K562 (cell line): ENCODE measurements around the gene C19orf85. TPM values are rescaled to one million over a fixed set of nuclear protein-coding genes. Genes with fewer than 3 reads are reported as not detected.

Experiments
- ARNT ChIP-seq, 2 experiments: fragments of 450-650 bp; IDR thresholded peaks; 2 replicates each; pipeline ENCODE4 v1.6.1; 2016; ENCODE audit warnings: mild to moderate bottlenecking in 1 of 2
- CBX2 ChIP-seq: fragments of 200-600 bp; sonication (generic); IDR thresholded peaks from one replicate; pipeline ENCODE4 v1.6.1; 2012; ENCODE audit warnings: mild to moderate bottlenecking, low read length, inconsistent platforms; ENCODE audit not compliant: insufficient read depth, poor library complexity, severe bottlenecking
- CCNT2 ChIP-seq: IDR thresholded peaks from 2 replicates; pipeline ENCODE4 v1.6.1; 2011; ENCODE audit warnings: borderline replicate concordance, low read depth, mild to moderate bottlenecking, moderate library complexity, mixed read lengths, low read length; ENCODE audit not compliant: insufficient read length; ENCODE audit errors: extremely low read depth
- CREM ChIP-seq: IDR thresholded peaks from 2 replicates; pipeline ENCODE4 v1.6.1; 2014; ENCODE audit warnings: antibody characterized with exemption, low read depth
- EP300 ChIP-seq: IDR thresholded peaks from 2 replicates; pipeline ENCODE4 v1.6.1; 2012; ENCODE audit warnings: low read length, improper control_type of control experiment
- ETV5 ChIP-seq: sonication (generic); formaldehyde crosslinking; IDR thresholded peaks from 2 replicates; pipeline ENCODE4 v1.4.0; 2020; ENCODE audit warnings: low read depth, mild to moderate bottlenecking, missing genetic modification reagents
- HDGF ChIP-seq: fragments of 450-650 bp; IDR thresholded peaks from 2 replicates; pipeline ENCODE4 v1.6.1; 2016
- LEF1 ChIP-seq: fragments of 450-650 bp; IDR thresholded peaks from 2 replicates; pipeline ENCODE4 v1.6.1; 2016; ENCODE audit warnings: mild to moderate bottlenecking
- PHB ChIP-seq: fragments of 250-450 bp; sonication (Bioruptor Pico); IDR thresholded peaks from 2 replicates; pipeline ENCODE4 v1.5.0; 2021
- SIN3A ChIP-seq, 2 experiments: fragments of 150-350 bp in 1 of 2; IDR thresholded peaks; 2 replicates each; pipeline ENCODE4 v1.6.1; 2011 to 2016; ENCODE audit warnings: borderline replicate concordance in 2 of 2, low read depth in 2 of 2, low read length in 2 of 2, mild to moderate bottlenecking in 2 of 2, moderate library complexity in 2 of 2; ENCODE audit not compliant: control insufficient read depth in 1 of 2
- SMAD3 ChIP-seq: fragments of 450-650 bp; formaldehyde crosslinking; conservative IDR thresholded peaks from 2 replicates; pipeline ENCODE4 v1.4.0; 2020; ENCODE audit warnings: mild to moderate bottlenecking
- THRB ChIP-seq: fragments of 450-650 bp; formaldehyde crosslinking; conservative IDR thresholded peaks from 2 replicates; pipeline ENCODE4 v1.4.0; 2022; ENCODE audit warnings: mild to moderate bottlenecking, missing genetic modification characterization
- ZBTB9 ChIP-seq: fragments of 450-650 bp; formaldehyde crosslinking; IDR thresholded peaks from 2 replicates; pipeline ENCODE4 v1.4.0; 2020; ENCODE audit warnings: mild to moderate bottlenecking, moderate library complexity
- ZNF316 ChIP-seq: fragments of 450-650 bp; IDR thresholded peaks from 2 replicates; pipeline ENCODE4 v1.6.1; 2016
- ZNF384 ChIP-seq: IDR thresholded peaks from 2 replicates; pipeline ENCODE4 v1.6.1; 2012; ENCODE audit warnings: low read depth, low read length, improper control_type of control experiment
- ZNF436 ChIP-seq: fragments of 250-450, 450-650 bp; sonication (Bioruptor Pico); formaldehyde crosslinking; IDR thresholded peaks from 2 replicates; pipeline ENCODE4 v1.7.0; 2020; ENCODE audit warnings: mild to moderate bottlenecking
- ZNF75A ChIP-seq: fragments of 450-650 bp; formaldehyde crosslinking; IDR thresholded peaks from 2 replicates; pipeline ENCODE4 v1.4.0; 2020; ENCODE audit warnings: mild to moderate bottlenecking
- polyA plus RNA-seq, 8 experiments: library from polyadenylated mRNA; depleted of rRNA in 4 of 8; stranded (reverse) in 5 of 8; unstranded in 3 of 8; fragments of >200 nt; fragmentation: Nextera tagmentation in 2 of 8; fragmentation: Illumina TruSeq in 1 of 8; extraction: Ambion mirVana in 2 of 8; extraction: Trizol in 1 of 8; gene quantifications; 2 replicates each; pipeline versions ENCODE4 v1.2.1 to v1.2.3, GENCODE V29; 2011 to 2014; ENCODE audit warnings: inconsistent platforms in 1 of 8, missing spikeins in 1 of 8
- total RNA-seq, 7 experiments: library from RNA; depleted of rRNA in 6 of 7; stranded (reverse); fragments of >200 nt in 6 of 7; fragmentation: Illumina TruSeq in 2 of 7; extraction: Trizol in 2 of 7; gene quantifications; 2 replicates each; pipeline versions ENCODE4 v1.2.1 to v1.2.3, GENCODE V29; 2011 to 2021; ENCODE audit warnings: low replicate concordance in 1 of 7
- TF ChIP-seq, protein P1 (sequence below): fragments of 450-650 bp; formaldehyde crosslinking; IDR thresholded peaks from 2 replicates; pipeline ENCODE4 v1.4.0; 2022; ENCODE audit warnings: missing genetic modification characterization
- TF ChIP-seq, protein P2 (sequence below): fragments of 250-450 bp; sonication (Bioruptor Pico); IDR thresholded peaks from 2 replicates; pipeline ENCODE4 v1.4.0; 2020

The C19orf85 gene
- total and polyA plus RNA-seq, 9 of the 15 experiments (the other 6 are each of a cell fraction or from before 2014, with no cell fraction given): not detected

GRCh38 chr19:55484593-55485438, 20.3 kb upstream of the C19orf85 start, which contains the start of gene NAT14 (continued):
- no peak for TF ChIP-seq ZNF384
- no peak for TF ChIP-seq EP300
- TF ChIP-seq ZNF75A (CRISPR knock-in tag): no peak
- peak; percentile 82; the same call in 1 of the 2 replicates for TF ChIP-seq PHB (CRISPR knock-in tag)
- TF ChIP-seq SMAD3: no peak
- peak; percentile 97 for TF ChIP-seq CREM
- TF ChIP-seq ETV5 (CRISPR knock-in tag): peak; percentile 69
- TF ChIP-seq ZNF436 (CRISPR knock-in tag): no peak
- TF ChIP-seq, protein P1, sequence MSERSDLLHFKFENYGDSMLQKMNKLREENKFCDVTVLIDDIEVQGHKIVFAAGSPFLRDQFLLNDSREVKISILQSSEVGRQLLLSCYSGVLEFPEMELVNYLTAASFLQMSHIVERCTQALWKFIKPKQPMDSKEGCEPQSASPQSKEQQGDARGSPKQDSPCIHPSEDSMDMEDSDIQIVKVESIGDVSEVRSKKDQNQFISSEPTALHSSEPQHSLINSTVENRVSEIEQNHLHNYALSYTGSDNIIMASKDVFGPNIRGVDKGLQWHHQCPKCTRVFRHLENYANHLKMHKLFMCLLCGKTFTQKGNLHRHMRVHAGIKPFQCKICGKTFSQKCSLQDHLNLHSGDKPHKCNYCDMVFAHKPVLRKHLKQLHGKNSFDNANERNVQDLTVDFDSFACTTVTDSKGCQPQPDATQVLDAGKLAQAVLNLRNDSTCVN (CRISPR knock-in tag): no peak
- no peak for TF ChIP-seq LEF1
- peak; percentile 77 for TF ChIP-seq CCNT2
- TF ChIP-seq SIN3A (IDR thresholded peaks at IDR 0.05; ENCODE audit: borderline replicate concordance in 2 of 2, control insufficient read depth in 1 of 2, low read depth in 2 of 2, low read length in 2 of 2): peak in 1 of 2 experiments; percentile 6; a peak in 1 of 4 replicates
- 0 out of 2 replicates have a peak, but pooled peaks have one; percentile 64 for TF ChIP-seq ZBTB9
- TF ChIP-seq, protein P2, sequence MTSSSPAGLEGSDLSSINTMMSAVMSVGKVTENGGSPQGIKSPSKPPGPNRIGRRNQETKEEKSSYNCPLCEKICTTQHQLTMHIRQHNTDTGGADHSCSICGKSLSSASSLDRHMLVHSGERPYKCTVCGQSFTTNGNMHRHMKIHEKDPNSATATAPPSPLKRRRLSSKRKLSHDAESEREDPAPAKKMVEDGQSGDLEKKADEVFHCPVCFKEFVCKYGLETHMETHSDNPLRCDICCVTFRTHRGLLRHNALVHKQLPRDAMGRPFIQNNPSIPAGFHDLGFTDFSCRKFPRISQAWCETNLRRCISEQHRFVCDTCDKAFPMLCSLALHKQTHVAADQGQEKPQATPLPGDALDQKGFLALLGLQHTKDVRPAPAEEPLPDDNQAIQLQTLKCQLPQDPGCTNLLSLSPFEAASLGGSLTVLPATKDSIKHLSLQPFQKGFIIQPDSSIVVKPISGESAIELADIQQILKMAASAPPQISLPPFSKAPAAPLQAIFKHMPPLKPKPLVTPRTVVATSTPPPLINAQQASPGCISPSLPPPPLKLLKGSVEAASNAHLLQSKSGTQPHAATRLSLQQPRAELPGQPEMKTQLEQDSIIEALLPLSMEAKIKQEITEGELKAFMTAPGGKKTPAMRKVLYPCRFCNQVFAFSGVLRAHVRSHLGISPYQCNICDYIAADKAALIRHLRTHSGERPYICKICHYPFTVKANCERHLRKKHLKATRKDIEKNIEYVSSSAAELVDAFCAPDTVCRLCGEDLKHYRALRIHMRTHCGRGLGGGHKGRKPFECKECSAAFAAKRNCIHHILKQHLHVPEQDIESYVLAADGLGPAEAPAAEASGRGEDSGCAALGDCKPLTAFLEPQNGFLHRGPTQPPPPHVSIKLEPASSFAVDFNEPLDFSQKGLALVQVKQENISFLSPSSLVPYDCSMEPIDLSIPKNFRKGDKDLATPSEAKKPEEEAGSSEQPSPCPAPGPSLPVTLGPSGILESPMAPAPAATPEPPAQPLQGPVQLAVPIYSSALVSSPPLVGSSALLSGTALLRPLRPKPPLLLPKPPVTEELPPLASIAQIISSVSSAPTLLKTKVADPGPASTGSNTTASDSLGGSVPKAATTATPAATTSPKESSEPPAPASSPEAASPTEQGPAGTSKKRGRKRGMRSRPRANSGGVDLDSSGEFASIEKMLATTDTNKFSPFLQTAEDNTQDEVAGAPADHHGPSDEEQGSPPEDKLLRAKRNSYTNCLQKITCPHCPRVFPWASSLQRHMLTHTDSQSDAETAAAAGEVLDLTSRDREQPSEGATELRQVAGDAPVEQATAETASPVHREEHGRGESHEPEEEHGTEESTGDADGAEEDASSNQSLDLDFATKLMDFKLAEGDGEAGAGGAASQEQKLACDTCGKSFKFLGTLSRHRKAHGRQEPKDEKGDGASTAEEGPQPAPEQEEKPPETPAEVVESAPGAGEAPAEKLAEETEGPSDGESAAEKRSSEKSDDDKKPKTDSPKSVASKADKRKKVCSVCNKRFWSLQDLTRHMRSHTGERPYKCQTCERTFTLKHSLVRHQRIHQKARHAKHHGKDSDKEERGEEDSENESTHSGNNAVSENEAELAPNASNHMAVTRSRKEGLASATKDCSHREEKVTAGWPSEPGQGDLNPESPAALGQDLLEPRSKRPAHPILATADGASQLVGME: 0 out of 2 replicates have a peak, but pooled peaks have one; percentile 41
- TF ChIP-seq HDGF: no peak
- no peak for TF ChIP-seq ARNT (IDR thresholded peaks at IDR 0.05)
- TF ChIP-seq CBX2: no peak
- TF ChIP-seq ZNF316: no peak
- peak; percentile 8; the same call in 1 of the 2 replicates for TF ChIP-seq THRB (CRISPR knock-in tag)
